ENCODE results near the gene RMRP. TPM values are rescaled to one million over a fixed set of nuclear protein-coding genes. Genes with fewer than 3 reads are reported as not detected.

RMRP gene
- total RNA-seq, 2 experiments from 2014 or later, result 12,624 to 26,575 TPM

GRCh38 chr9:35656348-35656747 lies 1.5 kb downstream of the RMRP start:
- POLR2A ChIA-PET, result interaction anchor here (0.9 to 3.9 kb wide), 7 partner anchors 9 to 92 kb away, joined by 3 to 47 read pairs (median 5); no protein-coding TSS in a partner anchor
- H3K4me1 ChIP-seq (ENCODE audit: insufficient read depth, low read length, poor library complexity, severe bottlenecking), result peaks cover 64% of the 10 kb centered on the region
- BruUV-seq (replicated peaks), result no TSS peak

GRCh38 chr9:35653611-35654010 lies 4.2 kb downstream of the RMRP start:
- H3K36me3 ChIP-seq (ENCODE audit: insufficient read depth, low read length), result peaks cover 16% of the 10 kb centered on the region
- H4K20me1 ChIP-seq (ENCODE audit: insufficient read depth, low read length), result no peaks in the 10 kb centered on the region
- CTCF ChIA-PET (ENCODE audit: unreplicated experiment), result no interaction called here
- POLR2A ChIA-PET, result interaction anchor here (0.6 to 1.2 kb wide), 6 partner anchors 11 to 90 kb away, joined by 3 to 5 read pairs (median 3); partner anchors contain the start of gene ARHGEF39
- H3K4me3 ChIP-seq (ENCODE audit: low read depth, low read length, poor library complexity, severe bottlenecking), result no peak overlapping the region
- H2AFZ ChIP-seq (ENCODE audit: low read length), result no peak overlapping the region; the same call in 1 of the 2 replicates
- no peak overlapping the region for H3K4me2 ChIP-seq (ENCODE audit: low read length)
- H3K4me1 ChIP-seq (ENCODE audit: insufficient read depth, low read length, poor library complexity, severe bottlenecking), result peaks cover 50% of the 10 kb centered on the region
- H3K27ac ChIP-seq (ENCODE audit: low read depth, low read length, poor library complexity, severe bottlenecking), result no peak overlapping the region
- BruUV-seq (replicated peaks), result no TSS peak
- no peak for DNase-seq (ENCODE audit: low spot score)
- no peak for TF ChIP-seq EZH2phosphoT487 (IDR thresholded peaks at IDR 0.05; ENCODE audit: borderline replicate concordance, low read depth, low read length)
- no peak for TF ChIP-seq CTCF (conservative IDR thresholded peaks at IDR 0.05; ENCODE audit: low read length)
- no peaks in the 10 kb centered on the region for H3K9me2 ChIP-seq (ENCODE audit: insufficient read depth, low read length)
- H3K79me2 ChIP-seq (ENCODE audit: insufficient read depth, low read depth, low read length), result peaks cover 31% of the 10 kb centered on the region; the same call in 1 of the 2 replicates
- intact Hi-C loops (cut with micrococcal nuclease; ENCODE audit: unreplicated experiment), result no loop called here
- no peaks in the 10 kb centered on the region for H3K9me3 ChIP-seq (ENCODE audit: low read length)

More at GRCh38 chr9:35656348-35656747, 1.5 kb downstream of the RMRP start:
- Histone ChIP-seq H3K4me3 (ENCODE audit: low read depth, low read length, poor library complexity, severe bottlenecking) (no peak overlapping the region), H3K36me3 (ENCODE audit: insufficient read depth, low read length) (peaks cover 15% of the 10 kb centered on the region), H3K9me2 (ENCODE audit: insufficient read depth, low read length) (no peaks in the 10 kb centered on the region), H2AFZ (ENCODE audit: low read length) (no peak overlapping the region), H3K27ac (ENCODE audit: low read depth, low read length, poor library complexity, severe bottlenecking) (no peak overlapping the region), H3K9me3 (ENCODE audit: low read length) (no peaks in the 10 kb centered on the region), H3K4me2 (ENCODE audit: low read length) (no peak overlapping the region), H4K20me1 (ENCODE audit: insufficient read depth, low read length) (0 out of 2 replicates have a peak, but pooled peaks cover 5% of the 10 kb centered on the region), H3K79me2 (ENCODE audit: insufficient read depth, low read depth, low read length) (peaks cover 18% of the 10 kb centered on the region; the same call in 1 of the 2 replicates)
- DNase-seq (ENCODE audit: low spot score), result no peak
- TF ChIP-seq CTCF (conservative IDR thresholded peaks at IDR 0.05; ENCODE audit: low read length), result no peak
- TF ChIP-seq EZH2phosphoT487 (IDR thresholded peaks at IDR 0.05; ENCODE audit: borderline replicate concordance, low read depth, low read length), result no peak
- intact Hi-C loops (cut with micrococcal nuclease; ENCODE audit: unreplicated experiment), result loop anchor here (2.0 to 5.0 kb wide), 2 partner anchors 158 to 171 kb away; partner anchors contain the start of genes FAM221B, HINT2 and TMEM8B
- CTCF ChIA-PET (ENCODE audit: unreplicated experiment), result interaction anchor here (1.9 to 2.0 kb wide), 2 partner anchors 9 to 53 kb away, joined by 4 to 15 read pairs; no protein-coding TSS in a partner anchor

- Histone ChIP-seq H2AFZ (ENCODE audit: low read length) (no peak overlapping the region; the same call in 1 of the 2 replicates), H3K4me1 (ENCODE audit: insufficient read depth, low read length, poor library complexity, severe bottlenecking) (peaks cover 56% of the 10 kb centered on the region), H4K20me1 (ENCODE audit: insufficient read depth, low read length) (no peaks in the 10 kb centered on the region), H3K27ac (ENCODE audit: low read depth, low read length, poor library complexity, severe bottlenecking) (no peak overlapping the region), H3K36me3 (ENCODE audit: insufficient read depth, low read length) (peaks cover 23% of the 10 kb centered on the region), H3K4me2 (ENCODE audit: low read length) (no peak overlapping the region), H3K9me3 (ENCODE audit: low read length) (no peaks in the 10 kb centered on the region), H3K79me2 (ENCODE audit: insufficient read depth, low read depth, low read length) (peaks cover 31% of the 10 kb centered on the region; the same call in 1 of the 2 replicates), H3K9me2 (ENCODE audit: insufficient read depth, low read length) (no peaks in the 10 kb centered on the region), H3K4me3 (ENCODE audit: low read depth, low read length, poor library complexity, severe bottlenecking) (no peak overlapping the region)
- DNase-seq (ENCODE audit: low spot score), result no peak
- TF ChIP-seq CTCF (conservative IDR thresholded peaks at IDR 0.05; ENCODE audit: low read length) (no peak), EZH2phosphoT487 (IDR thresholded peaks at IDR 0.05; ENCODE audit: borderline replicate concordance, low read depth, low read length) (no peak)
- CTCF ChIA-PET (ENCODE audit: unreplicated experiment), result no interaction called here
- intact Hi-C loops (cut with micrococcal nuclease; ENCODE audit: unreplicated experiment), result no loop called here
- no TSS peak for BruUV-seq (replicated peaks)
- POLR2A ChIA-PET, result interaction anchor here (0.8 to 1.2 kb wide), 2 partner anchors 12 to 18 kb away, joined by 3 read pairs; partner anchors contain the start of gene ARHGEF39
Observed at GRCh38 chr9:35652829-35653209, 5.0 kb downstream of the RMRP start.
